Transverse colon (tissue), 4 donors: Measurements from ENCODE around the gene LRRFIP2. TPM values are rescaled to one million over a fixed set of nuclear protein-coding genes. Genes with fewer than 3 reads are reported as not detected.
A peak's percentile ranks its signal among the peaks of the same experiment; 100 is the strongest.

Source experiments
- DNase-seq: peaks from one replicate; pipeline ENCODE4 v3.0.0-alpha.2; 2019
- H3K27ac ChIP-seq, 4 donors: fragments of 200-600 bp; sonication (generic); 2 replicates each; pipeline ENCODE4 v1.5.1; 2016 to 2018; ENCODE audit warnings: inconsistent platforms in 4 of 4
- H3K27me3 ChIP-seq: fragments of 200-600 bp; sonication (generic); 2 replicates; pipeline ENCODE4 v1.5.1; 2017; ENCODE audit warnings: inconsistent platforms
- H3K36me3 ChIP-seq, 4 donors: fragments of 200-600 bp; sonication (generic); 2 replicates each; pipeline ENCODE4 v1.5.1; 2017 to 2019; ENCODE audit warnings: inconsistent platforms in 4 of 4
- H3K4me1 ChIP-seq, 4 donors: fragments of 200-600 bp; sonication (generic); 2 replicates each; pipeline ENCODE4 v1.5.1; 2017 to 2020; ENCODE audit warnings: inconsistent platforms in 4 of 4
- H3K4me3 ChIP-seq, 4 donors: fragments of 200-600 bp; sonication (generic); 1 replicate in 1 of 4; 2 replicates in 3 of 4; pipeline versions ENCODE4 v1.5.1 to v1.6.1; 2017 to 2019; ENCODE audit warnings: inconsistent platforms in 4 of 4
- H3K9me3 ChIP-seq, 2 donors: fragments of 200-600 bp; sonication (generic); 2 replicates each; pipeline ENCODE4 v1.5.1; 2017 to 2019; ENCODE audit warnings: inconsistent platforms in 2 of 2
- EP300 ChIP-seq: sonication (generic); formaldehyde crosslinking; IDR thresholded peaks from one replicate; pipeline ENCODE4 v1.6.1; 2017; ENCODE audit warnings: antibody characterized with exemption, low read depth
- POLR2A ChIP-seq: fragments of 450-650 bp; IDR thresholded peaks from one replicate; pipeline ENCODE4 v1.6.1; 2016; ENCODE audit warnings: antibody characterized with exemption, mild to moderate bottlenecking, moderate library complexity
- POLR2AphosphoS5 ChIP-seq, 3 donors: sonication (generic); formaldehyde crosslinking; IDR thresholded peaks; one replicate each; pipeline ENCODE4 v1.6.1; 2016; ENCODE audit warnings: antibody characterized with exemption in 3 of 3
- WGBS, 2 donors: methylation state at CpG; one replicate each; pipeline ENCODE4 v1.1.5; 2018; ENCODE audit warnings: low coverage in 1 of 2; 5-methylcytosine and 5-hydroxymethylcytosine counted together
- in situ Hi-C, 4 donors: fragments of 200-750 bp; cut with MboI; loops; one replicate each; pipeline versions ENCODE4 v1.15.0 to v1.15.1; 2017; ENCODE audit warnings: low sequenced_read_pairs in 3 of 4, low pct_ligation_motif_present in 1 of 4, low pct_unique_long_range_greater_than_20kb in 1 of 4
- intact Hi-C: fragments of 100-400 bp; cut with DNase I; formaldehyde crosslinking; loops from one replicate; pipeline ENCODE4 v1.15.1; 2023; ENCODE audit warnings: low total_unique reads
- total RNA-seq, 4 donors: library from RNA; depleted of rRNA; stranded (reverse); fragments of >200 nt; gene quantifications; one replicate each; pipeline ENCODE4 v1.1.0, GENCODE V29; 2016
- TF ChIP-seq, protein P1 (sequence below), 5 experiments: fragments of 200-600 bp in 3 of 5; fragments of 450-650 bp in 2 of 5; sonication (generic) in 3 of 5; IDR thresholded peaks; 1 replicate in 2 of 5; 2 replicates in 3 of 5; pipeline ENCODE4 v1.5.1; 2016 to 2017; ENCODE audit warnings: antibody characterized with exemption in 5 of 5, inconsistent platforms in 3 of 5, mild to moderate bottlenecking in 2 of 5, moderate library complexity in 1 of 5

LRRFIP2 gene
- total RNA-seq, 4 donors from 2014 or later = 136 to 198 (median 167) TPM

DNA sequence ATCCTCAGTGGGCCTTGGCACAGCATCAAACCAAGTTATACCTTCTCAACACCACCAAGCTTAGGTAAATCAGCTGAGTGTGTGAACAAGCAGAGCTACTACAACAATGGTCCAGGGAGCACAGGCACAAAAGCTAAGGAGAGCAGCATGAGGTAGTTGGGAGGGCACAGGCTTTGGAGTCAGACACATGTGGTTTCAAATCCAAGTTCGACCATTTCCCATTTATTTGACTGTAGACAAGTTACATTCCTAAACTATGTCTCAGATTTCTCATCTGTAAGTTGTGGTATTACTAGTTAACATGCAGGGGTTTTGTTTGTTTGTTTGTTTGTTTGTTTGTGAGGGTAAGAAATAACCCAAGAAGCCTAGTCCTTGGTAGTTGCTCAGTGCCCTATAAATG is 134.2 kb downstream of the LRRFIP2 start:
- WGBS, 2 donors = 75% methylated on average over 1 of the region's 1 CpG; no CpG with 5 or more reads in 1 of the 2 donors
- peaks cover 0 to 10% (median 6%) of the 10 kb centered on the region in 4 donors for H3K4me1 ChIP-seq
- in situ Hi-C loops (loop anchor here in 2 of 4 donors (25.0 kb wide), 1 partner anchor 172 kb away; no protein-coding TSS in a partner anchor), intact Hi-C loops (no loop called here)
- no peak for DNase-seq
- H3K9me3 ChIP-seq = peaks cover 0 to 11% of the 10 kb centered on the region in 2 donors
- H3K4me3 ChIP-seq = no peak overlapping the region
- no peak for TF ChIP-seq POLR2AphosphoS5 (IDR thresholded peaks at IDR 0.05)
- TF ChIP-seq POLR2A = no peak
- no peak for TF ChIP-seq EP300
- TF ChIP-seq, protein P1, sequence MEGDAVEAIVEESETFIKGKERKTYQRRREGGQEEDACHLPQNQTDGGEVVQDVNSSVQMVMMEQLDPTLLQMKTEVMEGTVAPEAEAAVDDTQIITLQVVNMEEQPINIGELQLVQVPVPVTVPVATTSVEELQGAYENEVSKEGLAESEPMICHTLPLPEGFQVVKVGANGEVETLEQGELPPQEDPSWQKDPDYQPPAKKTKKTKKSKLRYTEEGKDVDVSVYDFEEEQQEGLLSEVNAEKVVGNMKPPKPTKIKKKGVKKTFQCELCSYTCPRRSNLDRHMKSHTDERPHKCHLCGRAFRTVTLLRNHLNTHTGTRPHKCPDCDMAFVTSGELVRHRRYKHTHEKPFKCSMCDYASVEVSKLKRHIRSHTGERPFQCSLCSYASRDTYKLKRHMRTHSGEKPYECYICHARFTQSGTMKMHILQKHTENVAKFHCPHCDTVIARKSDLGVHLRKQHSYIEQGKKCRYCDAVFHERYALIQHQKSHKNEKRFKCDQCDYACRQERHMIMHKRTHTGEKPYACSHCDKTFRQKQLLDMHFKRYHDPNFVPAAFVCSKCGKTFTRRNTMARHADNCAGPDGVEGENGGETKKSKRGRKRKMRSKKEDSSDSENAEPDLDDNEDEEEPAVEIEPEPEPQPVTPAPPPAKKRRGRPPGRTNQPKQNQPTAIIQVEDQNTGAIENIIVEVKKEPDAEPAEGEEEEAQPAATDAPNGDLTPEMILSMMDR (IDR thresholded peaks at IDR 0.05) = no peak
- H3K27ac ChIP-seq = no peak overlapping the region
- no peaks in the 10 kb centered on the region for H3K27me3 ChIP-seq
- peaks cover 0 to 32% (median 2%) of the 10 kb centered on the region in 4 donors for H3K36me3 ChIP-seq

GRCh38 chr3:37039161-37039846 is 135.1 kb downstream of the LRRFIP2 start:
- Histone ChIP-seq H3K36me3 (peaks cover 0 to 37% (median 2%) of the 10 kb centered on the region in 4 donors), H3K9me3 (peaks cover 0 to 14% of the 10 kb centered on the region in 2 donors), H3K4me1 (peaks cover 0 to 10% (median 6%) of the 10 kb centered on the region in 4 donors), H3K27me3 (no peaks in the 10 kb centered on the region), H3K27ac (no peak overlapping the region), H3K4me3 (no peak overlapping the region)
- intact Hi-C loops (no loop called here), in situ Hi-C loops (loop anchor here in 2 of 4 donors (25.0 kb wide), 1 partner anchor 173 kb away; no protein-coding TSS in a partner anchor)
- no peak for DNase-seq
- TF ChIP-seq, protein P1 (IDR thresholded peaks at IDR 0.05) = no peak
- 97 to 100% methylated on average over 1 of the region's 1 CpG for WGBS, 2 donors

DNA sequence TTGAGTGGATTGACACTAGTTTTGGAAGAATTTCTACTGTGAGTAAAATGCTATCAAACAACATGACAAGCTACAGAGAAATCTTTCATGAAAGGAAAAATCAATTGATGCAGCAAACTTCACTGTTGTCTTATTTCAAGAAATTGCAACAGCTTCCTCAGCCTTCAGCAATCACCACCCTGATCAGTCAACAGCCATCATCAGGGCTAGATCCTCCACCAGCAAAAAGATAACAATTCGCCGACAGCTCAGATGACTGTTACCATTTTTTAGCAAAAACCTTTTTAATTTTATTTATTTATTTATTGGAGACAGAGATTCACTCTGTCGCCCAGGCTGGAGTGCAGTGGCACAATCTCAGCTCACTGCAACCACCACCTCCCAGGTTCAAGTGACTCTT is 137.0 kb downstream of the LRRFIP2 start:
- WGBS, 2 donors = 97 to 99% methylated on average over 3 of the region's 3 CpGs
- DNase-seq = no peak
- H3K4me3 ChIP-seq = no peak overlapping the region
- H3K4me1 ChIP-seq = peaks cover 0 to 10% (median 6%) of the 10 kb centered on the region in 4 donors
- H3K36me3 ChIP-seq = peaks cover 0 to 37% (median 2%) of the 10 kb centered on the region in 4 donors
- peaks cover 0 to 14% of the 10 kb centered on the region in 2 donors for H3K9me3 ChIP-seq
- H3K27ac ChIP-seq = no peak overlapping the region
- intact Hi-C loops = no loop called here
- TF ChIP-seq, protein P1 (IDR thresholded peaks at IDR 0.05) = no peak
- TF ChIP-seq EP300 = no peak
- no peak for TF ChIP-seq POLR2A
- no peaks in the 10 kb centered on the region for H3K27me3 ChIP-seq
- in situ Hi-C loops = loop anchor here in 2 of 4 donors (25.0 kb wide), 1 partner anchor 175 kb away; no protein-coding TSS in a partner anchor

GRCh38 chr3:37032961-37033360 is 141.4 kb downstream of the LRRFIP2 start:
- H3K36me3 ChIP-seq = peaks cover 0 to 36% (median 2%) of the 10 kb centered on the region in 4 donors
- no peak for TF ChIP-seq POLR2A
- TF ChIP-seq EP300 = no peak
- no peak for TF ChIP-seq POLR2AphosphoS5 (IDR thresholded peaks at IDR 0.05)
- TF ChIP-seq, protein P1 (IDR thresholded peaks at IDR 0.05) = no peak
- no peak overlapping the region for H3K4me3 ChIP-seq
- intact Hi-C loops = no loop called here
- in situ Hi-C loops = loop anchor here in 2 of 4 donors (25.0 kb wide), 1 partner anchor 179 kb away; no protein-coding TSS in a partner anchor
- H3K9me3 ChIP-seq = peaks cover 0 to 14% of the 10 kb centered on the region in 2 donors
- no peak for DNase-seq
- 70 to 90% methylated on average over 8 to 10 of the region's 10 CpGs for WGBS, 2 donors
- H3K27ac ChIP-seq = peak overlapping the region in 3 of 4 donors; percentile 4 to 27 (median 7)
- no peaks in the 10 kb centered on the region for H3K4me1 ChIP-seq
- H3K27me3 ChIP-seq = no peaks in the 10 kb centered on the region
